ENCODE measurements around the gene SAMD4B. TPM values are rescaled to one million over a fixed set of nuclear protein-coding genes. Genes with fewer than 3 reads are reported as not detected.
A peak's percentile ranks its signal among the peaks of the same experiment; 100 is the strongest.

SAMD4B gene
- total RNA-seq, 1 donor from 2014 or later, result 119 TPM

DNA sequence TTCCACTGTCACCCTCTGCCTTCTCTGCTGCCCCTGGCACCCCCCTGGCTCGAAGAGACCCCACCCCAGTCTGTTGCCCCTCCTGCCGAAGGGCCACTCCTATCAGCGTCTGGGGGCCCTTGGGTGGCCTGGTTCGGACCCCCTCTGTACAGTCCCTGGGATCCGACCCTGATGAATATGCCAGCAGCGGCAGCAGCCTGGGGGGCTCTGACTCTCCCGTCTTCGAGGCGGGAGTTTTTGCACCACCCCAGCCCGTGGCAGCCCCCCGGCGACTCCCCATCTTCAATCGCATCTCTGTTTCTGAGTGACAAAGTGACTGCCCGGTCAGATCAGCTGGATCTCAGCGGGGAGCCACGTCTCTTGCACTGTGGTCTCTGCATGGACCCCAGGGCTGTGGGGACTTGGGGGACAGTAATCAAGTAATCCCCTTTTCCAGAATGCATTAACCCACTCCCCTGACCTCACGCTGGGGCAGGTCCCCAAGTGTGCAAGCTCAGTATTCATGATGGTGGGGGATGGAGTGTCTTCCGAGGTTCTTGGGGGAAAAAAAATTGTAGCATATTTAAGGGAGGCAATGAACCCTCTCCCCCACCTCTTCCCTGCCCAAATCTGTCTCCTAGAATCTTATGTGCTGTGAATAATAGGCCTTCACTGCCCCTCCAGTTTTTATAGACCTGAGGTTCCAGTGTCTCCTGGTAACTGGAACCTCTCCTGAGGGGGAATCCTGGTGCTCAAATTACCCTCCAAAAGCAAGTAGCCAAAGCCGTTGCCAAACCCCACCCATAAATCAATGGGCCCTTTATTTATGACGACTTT, 66.4 kb downstream of the SAMD4B start:
- TF ChIP-seq, protein P1, sequence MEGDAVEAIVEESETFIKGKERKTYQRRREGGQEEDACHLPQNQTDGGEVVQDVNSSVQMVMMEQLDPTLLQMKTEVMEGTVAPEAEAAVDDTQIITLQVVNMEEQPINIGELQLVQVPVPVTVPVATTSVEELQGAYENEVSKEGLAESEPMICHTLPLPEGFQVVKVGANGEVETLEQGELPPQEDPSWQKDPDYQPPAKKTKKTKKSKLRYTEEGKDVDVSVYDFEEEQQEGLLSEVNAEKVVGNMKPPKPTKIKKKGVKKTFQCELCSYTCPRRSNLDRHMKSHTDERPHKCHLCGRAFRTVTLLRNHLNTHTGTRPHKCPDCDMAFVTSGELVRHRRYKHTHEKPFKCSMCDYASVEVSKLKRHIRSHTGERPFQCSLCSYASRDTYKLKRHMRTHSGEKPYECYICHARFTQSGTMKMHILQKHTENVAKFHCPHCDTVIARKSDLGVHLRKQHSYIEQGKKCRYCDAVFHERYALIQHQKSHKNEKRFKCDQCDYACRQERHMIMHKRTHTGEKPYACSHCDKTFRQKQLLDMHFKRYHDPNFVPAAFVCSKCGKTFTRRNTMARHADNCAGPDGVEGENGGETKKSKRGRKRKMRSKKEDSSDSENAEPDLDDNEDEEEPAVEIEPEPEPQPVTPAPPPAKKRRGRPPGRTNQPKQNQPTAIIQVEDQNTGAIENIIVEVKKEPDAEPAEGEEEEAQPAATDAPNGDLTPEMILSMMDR (IDR thresholded peaks at IDR 0.05; ENCODE audit: partially characterized antibody, unreplicated experiment), result no peak
- DNase-seq, result no peak
- Mint-ChIP-seq H3K27ac (ENCODE audit: unreplicated experiment) (no peak overlapping the region), H3K27me3 (ENCODE audit: unreplicated experiment) (peaks cover 15% of the 10 kb centered on the region), H3K4me3 (ENCODE audit: unreplicated experiment) (peak overlapping the region; percentile 59), H3K9me3 (ENCODE audit: unreplicated experiment) (peaks cover 23% of the 10 kb centered on the region), H3K36me3 (ENCODE audit: unreplicated experiment) (no peaks in the 10 kb centered on the region), H3K4me1 (ENCODE audit: low read depth, unreplicated experiment) (peaks cover 18% of the 10 kb centered on the region)

DNA sequence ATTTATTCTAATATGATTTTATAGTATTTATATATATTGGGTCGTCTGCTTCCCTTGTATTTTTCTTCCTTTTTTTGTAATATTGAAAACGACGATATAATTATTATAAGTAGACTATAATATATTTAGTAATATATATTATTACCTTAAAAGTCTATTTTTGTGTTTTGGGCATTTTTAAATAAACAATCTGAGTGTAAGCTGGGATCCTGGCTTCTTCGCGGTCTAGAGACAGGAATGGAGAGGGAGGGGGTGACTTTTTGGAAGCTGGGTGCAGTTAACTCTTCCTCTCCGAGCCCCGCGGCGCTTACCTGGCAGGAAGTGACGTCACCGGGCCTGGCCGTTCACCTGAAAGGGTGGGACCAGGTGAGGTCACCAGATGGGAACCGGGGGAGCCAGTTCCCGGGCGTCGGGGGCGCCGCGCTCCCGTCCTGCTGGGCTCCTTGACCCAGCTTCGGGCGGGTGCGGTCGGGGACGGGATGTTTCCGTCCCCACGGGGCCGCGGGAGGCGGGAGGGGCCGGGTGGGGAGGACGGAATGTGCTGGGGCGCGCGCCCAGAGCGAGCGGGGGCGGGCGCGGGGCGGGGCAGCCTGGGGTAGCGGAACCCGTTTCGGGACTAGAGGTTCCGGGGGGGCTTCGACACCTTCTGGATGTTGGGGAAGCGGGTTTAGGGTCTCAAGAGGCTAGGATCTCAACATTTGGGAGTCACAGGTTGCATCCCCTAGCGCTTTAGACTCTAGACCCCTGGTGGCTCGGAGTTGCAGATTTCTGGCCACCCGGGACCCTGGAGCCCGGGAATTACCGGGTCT, 67.2 kb downstream of the SAMD4B start:
- DNase-seq, result peak; percentile 29
- Mint-ChIP-seq H3K4me3 (ENCODE audit: unreplicated experiment) (peak overlapping the region; percentile 81), H3K27me3 (ENCODE audit: unreplicated experiment) (peaks cover 22% of the 10 kb centered on the region), H3K27ac (ENCODE audit: unreplicated experiment) (no peak overlapping the region), H3K9me3 (ENCODE audit: unreplicated experiment) (peaks cover 27% of the 10 kb centered on the region), H3K4me1 (ENCODE audit: low read depth, unreplicated experiment) (peaks cover 19% of the 10 kb centered on the region), H3K36me3 (ENCODE audit: unreplicated experiment) (no peaks in the 10 kb centered on the region)
- TF ChIP-seq, protein P1 (IDR thresholded peaks at IDR 0.05; ENCODE audit: partially characterized antibody, unreplicated experiment), result no peak

DNA sequence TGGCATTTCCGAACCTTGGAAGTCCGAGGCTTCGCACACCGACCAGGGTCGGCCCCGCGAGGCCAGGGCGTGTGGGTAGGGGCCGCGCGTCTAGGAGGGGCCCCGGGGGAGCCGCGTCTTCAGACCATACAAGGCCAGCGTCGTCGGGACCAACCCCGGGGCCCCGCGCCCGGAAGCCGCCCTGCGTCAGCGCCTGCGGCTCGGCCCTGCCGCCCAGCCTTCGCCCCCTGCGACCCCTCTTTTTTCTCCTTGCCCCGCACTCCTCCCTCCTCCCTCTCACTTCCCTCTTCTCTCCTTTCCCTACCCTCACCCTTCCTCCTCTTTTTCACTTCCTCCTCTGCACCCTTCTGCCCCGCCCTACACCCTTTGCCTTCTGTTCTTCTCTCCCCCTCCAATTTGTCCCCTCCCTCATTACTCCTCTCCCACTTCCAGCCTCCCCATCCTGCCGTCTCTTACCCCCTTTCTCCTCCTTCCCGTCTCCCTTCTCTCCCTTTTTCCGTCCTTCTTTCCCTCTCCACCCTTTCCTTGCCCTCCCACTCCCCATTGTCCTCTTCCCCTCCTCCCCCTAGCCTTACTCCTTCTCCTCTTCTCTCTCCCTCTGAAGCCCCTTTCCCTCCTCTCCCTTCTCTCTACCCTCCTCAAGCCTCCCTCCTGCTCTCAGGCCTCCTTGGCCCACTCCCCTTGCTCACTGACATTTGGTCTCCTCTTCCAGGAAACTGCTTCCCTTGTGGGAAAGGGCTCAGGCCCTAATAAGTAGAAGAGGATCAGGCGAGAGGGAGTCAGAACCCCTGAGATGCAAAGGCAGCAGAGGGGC, 68.0 kb downstream of the SAMD4B start:
- TF ChIP-seq, protein P1 (IDR thresholded peaks at IDR 0.05; ENCODE audit: partially characterized antibody, unreplicated experiment), result no peak
- peaks cover 28% of the 10 kb centered on the region for H3K9me3 Mint-ChIP-seq (ENCODE audit: unreplicated experiment)
- H3K27ac Mint-ChIP-seq (ENCODE audit: unreplicated experiment), result peak overlapping the region; percentile 90
- no peaks in the 10 kb centered on the region for H3K36me3 Mint-ChIP-seq (ENCODE audit: unreplicated experiment)
- peak overlapping the region; percentile 69 for H3K4me3 Mint-ChIP-seq (ENCODE audit: unreplicated experiment)
- peaks cover 22% of the 10 kb centered on the region for H3K4me1 Mint-ChIP-seq (ENCODE audit: low read depth, unreplicated experiment)
- DNase-seq, result peak; percentile 56
- peaks cover 23% of the 10 kb centered on the region for H3K27me3 Mint-ChIP-seq (ENCODE audit: unreplicated experiment)

DNA sequence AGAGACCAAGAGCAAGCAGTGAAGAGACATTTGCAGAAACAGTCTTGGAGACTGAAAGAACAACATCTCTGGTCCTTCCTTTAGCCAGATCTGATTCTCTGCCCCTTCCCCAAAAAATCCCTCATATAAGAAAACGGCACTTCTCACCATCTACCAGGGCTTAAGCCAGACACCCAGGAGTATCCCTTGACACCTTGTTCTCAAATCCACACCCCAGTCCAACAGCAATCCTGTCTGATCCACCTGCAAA, 68.5 kb downstream of the SAMD4B start:
- peaks cover 23% of the 10 kb centered on the region for H3K4me1 Mint-ChIP-seq (ENCODE audit: low read depth, unreplicated experiment)
- DNase-seq, result no peak
- H3K36me3 Mint-ChIP-seq (ENCODE audit: unreplicated experiment), result no peaks in the 10 kb centered on the region
- peak overlapping the region; percentile 90 for H3K27ac Mint-ChIP-seq (ENCODE audit: unreplicated experiment)
- H3K9me3 Mint-ChIP-seq (ENCODE audit: unreplicated experiment), result peaks cover 28% of the 10 kb centered on the region
- TF ChIP-seq, protein P1 (IDR thresholded peaks at IDR 0.05; ENCODE audit: partially characterized antibody, unreplicated experiment), result no peak
- H3K27me3 Mint-ChIP-seq (ENCODE audit: unreplicated experiment), result peaks cover 23% of the 10 kb centered on the region
- H3K4me3 Mint-ChIP-seq (ENCODE audit: unreplicated experiment), result peak overlapping the region; percentile 28

All from glutamatergic neuron (in vitro differentiated cells).